ENCODE results near the gene SERTAD4.

SERTAD4 gene

DNA sequence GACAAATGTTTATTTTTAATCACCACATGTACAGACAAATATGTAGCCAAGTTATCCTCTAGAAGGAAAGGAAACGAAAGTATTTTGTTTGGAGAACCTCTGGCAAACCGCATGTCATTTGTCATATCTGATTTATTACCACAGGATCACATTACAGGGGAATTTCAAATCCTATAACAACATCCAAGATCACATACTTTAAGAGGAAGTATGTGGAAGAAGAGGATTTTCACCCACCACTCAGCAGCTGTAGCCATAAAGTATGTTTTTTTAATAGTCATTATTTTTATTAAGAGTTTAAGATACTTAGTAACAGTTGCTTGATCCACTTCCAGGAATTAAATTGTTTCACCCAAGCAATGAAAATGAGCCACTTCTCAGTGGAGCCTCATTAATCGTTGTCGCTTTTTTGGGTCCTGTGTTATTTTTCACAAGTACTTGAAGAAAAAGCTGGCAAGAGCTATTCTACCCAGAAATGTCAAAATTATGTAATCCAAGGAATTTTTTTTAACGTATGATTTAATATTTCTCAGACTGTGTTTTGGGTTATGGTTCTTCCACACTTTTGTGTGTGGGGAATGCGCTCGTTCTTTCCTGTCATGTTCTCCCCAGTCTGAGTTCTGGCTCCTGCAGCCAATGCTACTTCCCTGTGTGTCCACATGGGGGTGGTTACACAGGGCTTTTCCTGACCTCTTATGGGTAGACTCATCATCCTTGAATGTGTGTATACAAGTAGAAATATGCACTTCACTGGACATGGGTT is 6.9 kb downstream of the SERTAD4 start:
- ATAC-seq = peak; percentile 75
- TF ChIP-seq TCF4 (CRISPR knock-in tag; IDR thresholded peaks at IDR 0.05; ENCODE audit: borderline replicate concordance) (no peak), PATZ1 (CRISPR knock-in tag; IDR thresholded peaks at IDR 0.05; ENCODE audit: borderline replicate concordance) (no peak), ZNF565 (CRISPR knock-in tag; conservative IDR thresholded peaks at IDR 0.05; ENCODE audit: low read depth) (no peak), TOX (CRISPR knock-in tag; IDR thresholded peaks at IDR 0.05; ENCODE audit: borderline replicate concordance) (peak; percentile 74), RARB (CRISPR knock-in tag; IDR thresholded peaks at IDR 0.05) (peak; percentile 16; the same call in 1 of the 2 replicates)
- TF ChIP-seq, protein P1, sequence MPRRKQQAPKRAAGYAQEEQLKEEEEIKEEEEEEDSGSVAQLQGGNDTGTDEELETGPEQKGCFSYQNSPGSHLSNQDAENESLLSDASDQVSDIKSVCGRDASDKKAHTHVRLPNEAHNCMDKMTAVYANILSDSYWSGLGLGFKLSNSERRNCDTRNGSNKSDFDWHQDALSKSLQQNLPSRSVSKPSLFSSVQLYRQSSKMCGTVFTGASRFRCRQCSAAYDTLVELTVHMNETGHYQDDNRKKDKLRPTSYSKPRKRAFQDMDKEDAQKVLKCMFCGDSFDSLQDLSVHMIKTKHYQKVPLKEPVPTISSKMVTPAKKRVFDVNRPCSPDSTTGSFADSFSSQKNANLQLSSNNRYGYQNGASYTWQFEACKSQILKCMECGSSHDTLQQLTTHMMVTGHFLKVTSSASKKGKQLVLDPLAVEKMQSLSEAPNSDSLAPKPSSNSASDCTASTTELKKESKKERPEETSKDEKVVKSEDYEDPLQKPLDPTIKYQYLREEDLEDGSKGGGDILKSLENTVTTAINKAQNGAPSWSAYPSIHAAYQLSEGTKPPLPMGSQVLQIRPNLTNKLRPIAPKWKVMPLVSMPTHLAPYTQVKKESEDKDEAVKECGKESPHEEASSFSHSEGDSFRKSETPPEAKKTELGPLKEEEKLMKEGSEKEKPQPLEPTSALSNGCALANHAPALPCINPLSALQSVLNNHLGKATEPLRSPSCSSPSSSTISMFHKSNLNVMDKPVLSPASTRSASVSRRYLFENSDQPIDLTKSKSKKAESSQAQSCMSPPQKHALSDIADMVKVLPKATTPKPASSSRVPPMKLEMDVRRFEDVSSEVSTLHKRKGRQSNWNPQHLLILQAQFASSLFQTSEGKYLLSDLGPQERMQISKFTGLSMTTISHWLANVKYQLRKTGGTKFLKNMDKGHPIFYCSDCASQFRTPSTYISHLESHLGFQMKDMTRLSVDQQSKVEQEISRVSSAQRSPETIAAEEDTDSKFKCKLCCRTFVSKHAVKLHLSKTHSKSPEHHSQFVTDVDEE (CRISPR knock-in tag; IDR thresholded peaks at IDR 0.05) = no peak

GRCh38 chr1:210241121-210241520 is 8.5 kb downstream of the SERTAD4 start:
- no peak for ATAC-seq
- no peak for TF ChIP-seq TCF4 (CRISPR knock-in tag; IDR thresholded peaks at IDR 0.05; ENCODE audit: borderline replicate concordance)
- TF ChIP-seq, protein P1 (CRISPR knock-in tag; IDR thresholded peaks at IDR 0.05) = no peak
- TF ChIP-seq RARB (CRISPR knock-in tag; IDR thresholded peaks at IDR 0.05) = no peak
- TF ChIP-seq OSR1 (CRISPR knock-in tag; IDR thresholded peaks at IDR 0.05) = no peak
- TF ChIP-seq GLIS3 (CRISPR knock-in tag; IDR thresholded peaks at IDR 0.05) = no peak
- no peak for TF ChIP-seq POU6F1 (CRISPR knock-in tag; IDR thresholded peaks at IDR 0.05; ENCODE audit: borderline replicate concordance, low read depth)

DNA sequence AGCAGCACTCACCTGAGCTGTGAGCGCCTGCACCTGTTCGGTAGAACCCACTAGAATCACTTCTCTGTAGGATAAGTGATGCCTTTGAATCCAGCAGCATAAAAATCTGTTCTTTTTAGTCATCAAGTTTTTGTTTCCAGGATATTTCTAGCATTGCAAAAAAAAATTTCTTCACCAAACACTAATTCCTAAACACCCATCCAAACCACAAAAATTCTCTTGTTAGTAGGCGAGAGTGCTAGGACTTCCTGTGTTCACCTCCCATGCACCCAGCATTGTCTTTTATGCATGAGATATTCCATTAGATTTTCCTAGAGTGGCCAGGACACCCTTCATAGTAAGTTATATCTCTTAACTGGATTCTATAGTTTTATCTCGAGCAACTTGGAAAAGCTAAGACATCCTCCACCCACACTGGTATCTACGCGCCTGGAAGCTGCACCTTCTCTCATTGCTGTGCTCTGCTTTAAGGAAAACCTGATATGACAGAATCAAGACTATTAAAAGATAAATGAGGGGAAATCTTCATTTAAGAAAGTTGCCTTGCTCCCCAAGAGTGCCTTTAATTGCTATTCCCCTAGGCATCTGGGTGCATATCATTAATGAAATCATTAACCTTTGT is 12.3 kb downstream of the SERTAD4 start:
- ATAC-seq = no peak
- no peak for TF ChIP-seq PPARA (CRISPR knock-in tag; IDR thresholded peaks at IDR 0.05; ENCODE audit: borderline replicate concordance)
- TF ChIP-seq TCF4 (CRISPR knock-in tag; IDR thresholded peaks at IDR 0.05; ENCODE audit: borderline replicate concordance) = no peak
- TF ChIP-seq CSDC2 (CRISPR knock-in tag; IDR thresholded peaks at IDR 0.05) = no peak
- TF ChIP-seq, protein P1 (CRISPR knock-in tag; IDR thresholded peaks at IDR 0.05) = no peak
- no peak for TF ChIP-seq RARB (CRISPR knock-in tag; IDR thresholded peaks at IDR 0.05)
- TF ChIP-seq BACH2 (CRISPR knock-in tag; IDR thresholded peaks at IDR 0.05; ENCODE audit: borderline replicate concordance) = no peak
- TF ChIP-seq ISL1 (CRISPR knock-in tag; IDR thresholded peaks at IDR 0.05) = no peak
- no peak for TF ChIP-seq PATZ1 (CRISPR knock-in tag; IDR thresholded peaks at IDR 0.05; ENCODE audit: borderline replicate concordance)
- no peak for TF ChIP-seq TOX (CRISPR knock-in tag; IDR thresholded peaks at IDR 0.05; ENCODE audit: borderline replicate concordance)
- TF ChIP-seq ZNF8 (CRISPR knock-in tag; IDR thresholded peaks at IDR 0.05) = no peak
- TF ChIP-seq ZFP3 (CRISPR knock-in tag; IDR thresholded peaks at IDR 0.05) = no peak
- no peak for TF ChIP-seq OSR1 (CRISPR knock-in tag; IDR thresholded peaks at IDR 0.05)
- TF ChIP-seq POU6F1 (CRISPR knock-in tag; IDR thresholded peaks at IDR 0.05; ENCODE audit: borderline replicate concordance, low read depth) = no peak
- no peak for TF ChIP-seq GLIS3 (CRISPR knock-in tag; IDR thresholded peaks at IDR 0.05)
- no peak for TF ChIP-seq ZC3H10 (CRISPR knock-in tag; IDR thresholded peaks at IDR 0.05)
- TF ChIP-seq ZFP30 (CRISPR knock-in tag; IDR thresholded peaks at IDR 0.05) = no peak

Measured in SK-N-SH treated with all-trans-retinoic acid at 6 μM for 48 hours (cell line).